A549 (cell line): Measurements from ENCODE around the gene ZBED5. TPM values are rescaled to one million over a fixed set of nuclear protein-coding genes. Genes with fewer than 3 reads are reported as not detected.

Source experiments
- ATAC-seq, 2 experiments: fragments of 200-7000 bp in 1 of 2; fragments of >200 bp in 1 of 2; cut with Nextera tagmentation in 1 of 2; cut with Tn5 transposase in 1 of 2; 3 replicates each; pipeline versions ENCODE4 v1.8.0 to v1.9.1; 2018 to 2020; ENCODE audit warnings: mild to moderate bottlenecking in 1 of 2, moderate library complexity in 1 of 2
- CTCF ChIA-PET: fragments of 300-600 bp; sonication (Branson Sonifier 250); formaldehyde crosslinking; extraction: SDS; loops from one replicate; lab custom pipeline; 2021; ENCODE audit warnings: antibody characterized with exemption, inconsistent platforms; lab: Yijun Ruan, JAX
- POLR2A ChIA-PET: fragments of 350-600 bp; formaldehyde crosslinking; extraction: SDS; loops from one replicate; lab custom pipeline; 2021; ENCODE audit warnings: antibody characterized with exemption, inconsistent platforms; lab: Yijun Ruan, JAX
- DNase-seq, 2 experiments: peaks; one replicate each; pipeline versions ENCODE4 v3.0.0 to v3.0.0-alpha.2; 2011 to 2016; ENCODE audit warnings: low read depth in 1 of 2, low spot score in 1 of 2
- FAIRE-seq: peaks from 2 replicates; lab custom pipeline; 2011; peaks lifted over from hg19 to GRCh38; lab: Jason Lieb, UNC
- H3K27ac ChIP-seq, 2 experiments: fragments of >200 bp; sonication (Bioruptor Twin); formaldehyde crosslinking; 3 replicates each; pipeline ENCODE4 v1.5.1; 2016 to 2017
- H3K4me1 ChIP-seq: fragments of >200 bp; sonication (Bioruptor Twin); formaldehyde crosslinking; 3 replicates; pipeline ENCODE4 v1.6.1; 2016
- H3K4me2 ChIP-seq: fragments of >200 bp; sonication (Bioruptor Twin); formaldehyde crosslinking; 3 replicates; pipeline ENCODE4 v1.6.1; 2016
- H3K4me3 ChIP-seq: fragments of >200 bp; sonication (Bioruptor Twin); formaldehyde crosslinking; 3 replicates; pipeline ENCODE4 v1.5.1; 2016
- H3K9me3 ChIP-seq: fragments of >200 bp; sonication (Bioruptor Twin); formaldehyde crosslinking; 3 replicates; pipeline ENCODE4 v1.6.1; 2016
- ATOH8 ChIP-seq: fragments of 250-450 bp; sonication (Bioruptor Pico); IDR thresholded peaks from 2 replicates; pipeline ENCODE4 v1.5.0; 2020; ENCODE audit warnings: low read depth, mild to moderate bottlenecking, moderate library complexity
- BCL3 ChIP-seq: fragments of >200 bp; sonication (Bioruptor Twin); formaldehyde crosslinking; IDR thresholded peaks from 3 replicates; pipeline ENCODE4 v1.6.1; 2016
- CHD2 ChIP-seq: fragments of 150-350 bp; IDR thresholded peaks from 2 replicates; pipeline ENCODE4 v1.6.1; 2014; ENCODE audit warnings: low read length; ENCODE audit not compliant: partially characterized antibody
- E2F6 ChIP-seq: IDR thresholded peaks from 2 replicates; pipeline ENCODE4 v1.6.1; 2012; ENCODE audit warnings: low read depth, borderline replicate concordance
- EHMT2 ChIP-seq: fragments of 200-600 bp; sonication (generic); IDR thresholded peaks from 2 replicates; pipeline ENCODE4 v1.6.1; 2016; ENCODE audit warnings: antibody characterized with exemption, low read depth, mild to moderate bottlenecking, moderate library complexity
- EP300 ChIP-seq, 2 experiments: fragments of >200 bp; sonication (Bioruptor Twin); formaldehyde crosslinking; IDR thresholded peaks; 2 replicates in 1 of 2; 3 replicates in 1 of 2; pipeline ENCODE4 v1.6.1; 2016 to 2017
- FOSL2 ChIP-seq, 2 experiments: fragments of 450-650 bp in 1 of 2; fragments of >200 bp in 1 of 2; sonication (Bioruptor Twin) in 1 of 2; formaldehyde crosslinking; IDR thresholded peaks; 2 replicates each; pipeline versions ENCODE4 v1.5.0 to v1.6.1; 2016 to 2020; ENCODE audit warnings: mild to moderate bottlenecking in 1 of 2, moderate library complexity in 1 of 2
- FOXS1 ChIP-seq: fragments of 250-450 bp; sonication (Bioruptor Pico); IDR thresholded peaks from 2 replicates; pipeline ENCODE4 v1.5.0; 2020; ENCODE audit warnings: mild to moderate bottlenecking, moderate library complexity
- GATA3 ChIP-seq: IDR thresholded peaks from 2 replicates; pipeline ENCODE4 v1.6.1; 2012; ENCODE audit warnings: borderline replicate concordance
- HDAC2 ChIP-seq: fragments of 200-600 bp; sonication (generic); IDR thresholded peaks from 2 replicates; pipeline ENCODE4 v1.6.1; 2016
- HES2 ChIP-seq: fragments of >200 bp; sonication (Bioruptor Twin); formaldehyde crosslinking; IDR thresholded peaks from 2 replicates; pipeline ENCODE4 v1.6.1; 2016
- HOXB13 ChIP-seq: fragments of 250-450 bp; sonication (Bioruptor Pico); IDR thresholded peaks from 2 replicates; pipeline ENCODE4 v1.5.0; 2020; ENCODE audit warnings: low read depth, mild to moderate bottlenecking, moderate library complexity
- HOXB5 ChIP-seq: fragments of 250-450 bp; sonication (Bioruptor Pico); IDR thresholded peaks from 2 replicates; pipeline ENCODE4 v1.5.0; 2020; ENCODE audit warnings: mild to moderate bottlenecking, moderate library complexity
- JUNB ChIP-seq: fragments of >200 bp; sonication (Bioruptor Twin); formaldehyde crosslinking; IDR thresholded peaks from 2 replicates; pipeline ENCODE4 v1.6.1; 2016
- KDM1A ChIP-seq: fragments of 200-600 bp; sonication (generic); IDR thresholded peaks from 2 replicates; pipeline ENCODE4 v1.6.1; 2016; ENCODE audit warnings: low read depth, mild to moderate bottlenecking
- MAX ChIP-seq: IDR thresholded peaks from 2 replicates; pipeline ENCODE4 v1.6.1; 2012
- MYC ChIP-seq: IDR thresholded peaks from 2 replicates; pipeline ENCODE4 v1.6.1; 2012; ENCODE audit warnings: mild to moderate bottlenecking, inconsistent platforms, low read length, improper control_type of control experiment, borderline replicate concordance
- NFE2L2 ChIP-seq: fragments of 150-350 bp; conservative IDR thresholded peaks from 2 replicates; pipeline ENCODE4 v1.6.1; 2014; ENCODE audit warnings: low read length
- PBX3 ChIP-seq: IDR thresholded peaks from 2 replicates; pipeline ENCODE4 v1.6.1; 2012
- PHF8 ChIP-seq: fragments of 200-600 bp; sonication (generic); IDR thresholded peaks from 2 replicates; pipeline ENCODE4 v1.6.1; 2016; ENCODE audit warnings: low read depth, mild to moderate bottlenecking, antibody characterized with exemption, moderate library complexity, borderline replicate concordance
- POLR2AphosphoS2 ChIP-seq: conservative IDR thresholded peaks from 2 replicates; pipeline ENCODE4 v1.6.1; 2012; ENCODE audit warnings: low read length, improper control_type of control experiment, inconsistent platforms
- RARB ChIP-seq: fragments of 250-450 bp; sonication (Bioruptor Pico); IDR thresholded peaks from 2 replicates; pipeline ENCODE4 v1.8.0; 2021; ENCODE audit warnings: mild to moderate bottlenecking, moderate library complexity
- RNF2 ChIP-seq: fragments of 200-600 bp; sonication (generic); IDR thresholded peaks from 2 replicates; pipeline ENCODE4 v1.6.1; 2016; ENCODE audit warnings: low read depth, mild to moderate bottlenecking, antibody characterized with exemption, moderate library complexity, borderline replicate concordance
- TFCP2L1 ChIP-seq: fragments of 250-450 bp; sonication (Bioruptor Pico); IDR thresholded peaks from 2 replicates; pipeline ENCODE4 v1.5.0; 2021; ENCODE audit warnings: mild to moderate bottlenecking
- TP53 ChIP-seq: fragments of 250-450 bp; sonication (Bioruptor Pico); IDR thresholded peaks from 2 replicates; pipeline ENCODE4 v1.5.0; 2021; ENCODE audit warnings: mild to moderate bottlenecking, moderate library complexity
- ZC3H11A ChIP-seq: fragments of 450-650 bp; IDR thresholded peaks from 2 replicates; pipeline ENCODE4 v1.6.1; 2014; ENCODE audit warnings: antibody characterized with exemption, mild to moderate bottlenecking
- ZNF302 ChIP-seq: fragments of 250-450 bp; sonication (Bioruptor Pico); IDR thresholded peaks from 2 replicates; pipeline ENCODE4 v1.9.0; 2021; ENCODE audit warnings: inconsistent platforms, mild to moderate bottlenecking, moderate library complexity
- WGBS: methylation state at CpG from one replicate; pipeline ENCODE4 v1.1.6; 2017; ENCODE audit errors: missing lambda C conversion rate; 5-methylcytosine and 5-hydroxymethylcytosine counted together
- polyA plus RNA-seq, 4 experiments: library from polyadenylated mRNA; depleted of rRNA in 3 of 4; stranded (reverse); fragments of >200 nt; fragmentation: RNase III in 1 of 4; extraction: RNeasy Plus Mini Kit Qiagen cat#74134 plus additional on column Dnase treatment in 1 of 4; gene quantifications; 2 replicates in 3 of 4; 3 replicates in 1 of 4; pipeline ENCODE4 v1.2.3, GENCODE V29; 2011 to 2017

Gene ZBED5
- polyA plus RNA-seq, 2 of the 4 experiments (the other 2 are of a cell fraction) = 60.6 to 132 TPM

GRCh38 chr11:10847960-10848860 lies 9.6 kb downstream of the ZBED5 start:
- no peak for TF ChIP-seq EP300 (IDR thresholded peaks at IDR 0.05)
- no peak for TF ChIP-seq HDAC2
- TF ChIP-seq FOXS1 = no peak
- TF ChIP-seq FOSL2 (IDR thresholded peaks at IDR 0.05) = no peak
- TF ChIP-seq FOSL2 (CRISPR knock-in tag; IDR thresholded peaks at IDR 0.05) = no peak
- TF ChIP-seq E2F6 = no peak
- no peak for TF ChIP-seq HES2
- TF ChIP-seq ZC3H11A = no peak
- no peak for TF ChIP-seq GATA3
- no peak for TF ChIP-seq RNF2
- no peak for TF ChIP-seq CHD2
- no peak for TF ChIP-seq HOXB5 (CRISPR knock-in tag)
- no peak for TF ChIP-seq PHF8
- TF ChIP-seq POLR2AphosphoS2 = no peak
- TF ChIP-seq BCL3 = no peak
- ChIA-PET CTCF (interaction anchor here (0.7 to 2.4 kb wide), 10 partner anchors 9 to 180 kb away, joined by 3 to 8 read pairs (median 4); no protein-coding TSS in a partner anchor), POLR2A (interaction anchor here (0.8 to 4.7 kb wide), 5 partner anchors 10 to 83 kb away, joined by 3 to 55 read pairs (median 4); partner anchors contain the start of genes EIF4G2 and ZBED5)
- no peak overlapping the region for H3K4me3 ChIP-seq
- ATAC-seq = peak in 1 of 2 experiments; percentile 35; a peak in 3 of 6 replicates
- 0 out of 6 replicates have a peak overlapping the region, but pooled peaks of 1 of the 2 experiments have one; percentile 10 for H3K27ac ChIP-seq
- no peaks in the 10 kb centered on the region for H3K9me3 ChIP-seq
- no peak for DNase-seq
- no peak overlapping the region for H3K4me2 ChIP-seq
- no peaks in the 10 kb centered on the region for H3K4me1 ChIP-seq
- no peak for FAIRE-seq
- WGBS = 97% methylated on average over 3 of the region's 3 CpGs

GRCh38 chr11:10846660-10847059 lies 11.2 kb downstream of the ZBED5 start:
- Histone ChIP-seq H3K4me1 (no peaks in the 10 kb centered on the region), H3K27ac (no peak overlapping the region)
- POLR2A ChIA-PET = interaction anchor here (2.1 to 4.7 kb wide), 2 partner anchors 38 kb away, joined by 17 to 55 read pairs; partner anchors contain the start of gene EIF4G2
- no peak for TF ChIP-seq ZNF302 (CRISPR knock-in tag)
- no peak for TF ChIP-seq ZC3H11A
- no peak for TF ChIP-seq MAX
- no peak for TF ChIP-seq TP53 (CRISPR knock-in tag)
- no peak for TF ChIP-seq ATOH8 (CRISPR knock-in tag)
- no peak for TF ChIP-seq RARB (CRISPR knock-in tag)
- no peak for TF ChIP-seq E2F6
- no peak for TF ChIP-seq MYC
- TF ChIP-seq TFCP2L1 (CRISPR knock-in tag) = no peak
- no peak for TF ChIP-seq EP300 (IDR thresholded peaks at IDR 0.05)
- TF ChIP-seq JUNB = no peak
- no peak for TF ChIP-seq FOXS1
- no peak for TF ChIP-seq EHMT2
- no peak for TF ChIP-seq PBX3
- TF ChIP-seq HOXB13 (CRISPR knock-in tag) = no peak
- TF ChIP-seq HOXB5 (CRISPR knock-in tag) = no peak
- TF ChIP-seq KDM1A = no peak
- no peak for TF ChIP-seq NFE2L2
- TF ChIP-seq, all 56 proteins: peak for 0
- Histone ChIP-seq H3K4me2 (no peak overlapping the region), H3K9me3 (no peaks in the 10 kb centered on the region), H3K4me3 (no peak overlapping the region)
- CTCF ChIA-PET = interaction anchor here (0.6 to 2.1 kb wide), 2 partner anchors 54 to 76 kb away, joined by 3 to 8 read pairs; no protein-coding TSS in a partner anchor
- no peak for ATAC-seq
- FAIRE-seq = no peak
- no peak for DNase-seq
